GM20000 (cell line): ENCODE measurements around the gene CELSR1.

Source experiments
- DNase-seq: peaks from one replicate; pipeline ENCODE4 v3.0.0; 2012; ENCODE audit warnings: low spot score
- CTCF ChIP-seq: IDR thresholded peaks from 2 replicates; pipeline ENCODE4 v1.5.1; 2012; ENCODE audit warnings: mild to moderate bottlenecking, control low read depth; ENCODE audit errors: extremely low read depth, missing control alignments

Gene CELSR1

DNA sequence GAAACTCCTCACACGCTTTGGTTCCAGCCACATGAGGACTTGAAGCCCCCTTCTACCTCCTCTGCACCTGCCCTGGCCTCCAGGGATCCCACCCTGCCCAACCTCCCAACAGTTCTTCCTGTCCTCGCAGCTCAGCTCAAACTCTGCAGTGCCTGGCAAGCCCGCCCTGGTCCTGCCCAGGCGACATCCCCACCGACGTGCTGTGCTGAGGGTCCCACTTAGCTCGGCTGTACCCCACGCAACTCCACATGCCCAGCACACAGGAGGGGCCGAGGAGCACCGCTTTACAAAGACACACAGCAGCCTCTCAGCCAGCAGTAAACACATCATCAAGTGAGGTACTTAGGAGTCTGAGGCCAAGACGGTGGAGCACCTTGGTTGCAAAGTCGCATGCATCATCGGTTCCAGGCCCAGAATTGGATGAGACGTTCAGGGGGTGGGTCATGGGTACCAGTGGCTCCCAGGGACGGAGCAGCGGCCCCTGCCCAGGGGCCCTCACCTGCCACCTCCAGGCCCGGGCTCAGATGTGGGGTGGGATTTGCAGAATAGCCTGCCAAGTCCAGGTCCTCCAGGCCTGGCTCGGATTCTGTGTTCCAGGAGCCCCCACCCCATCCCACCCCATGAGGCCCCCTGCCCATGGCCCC lies 72.6 kb downstream of the CELSR1 start:
- no peak for TF ChIP-seq CTCF
- no peak for DNase-seq

DNA sequence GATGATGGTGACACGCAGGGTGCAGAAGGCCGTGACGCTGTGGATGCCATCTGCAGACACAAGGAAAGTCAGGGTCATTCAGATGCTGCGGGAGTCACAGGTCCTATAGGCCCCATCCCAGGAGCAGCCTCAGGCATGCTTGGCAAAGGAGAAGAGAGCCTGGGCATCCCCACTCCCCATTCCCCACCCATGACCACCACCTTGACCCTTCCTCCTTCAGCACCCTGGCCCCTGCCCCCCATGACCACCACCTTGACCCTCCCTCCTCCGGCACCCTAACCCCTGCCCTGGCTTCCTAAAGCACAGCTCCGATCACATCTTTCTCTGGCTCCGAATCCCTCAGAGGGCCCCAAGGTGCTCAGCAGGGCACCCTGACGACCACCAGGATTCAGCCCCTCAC lies 73.1 kb downstream of the CELSR1 start:
- DNase-seq = no peak
- TF ChIP-seq CTCF = no peak

DNA sequence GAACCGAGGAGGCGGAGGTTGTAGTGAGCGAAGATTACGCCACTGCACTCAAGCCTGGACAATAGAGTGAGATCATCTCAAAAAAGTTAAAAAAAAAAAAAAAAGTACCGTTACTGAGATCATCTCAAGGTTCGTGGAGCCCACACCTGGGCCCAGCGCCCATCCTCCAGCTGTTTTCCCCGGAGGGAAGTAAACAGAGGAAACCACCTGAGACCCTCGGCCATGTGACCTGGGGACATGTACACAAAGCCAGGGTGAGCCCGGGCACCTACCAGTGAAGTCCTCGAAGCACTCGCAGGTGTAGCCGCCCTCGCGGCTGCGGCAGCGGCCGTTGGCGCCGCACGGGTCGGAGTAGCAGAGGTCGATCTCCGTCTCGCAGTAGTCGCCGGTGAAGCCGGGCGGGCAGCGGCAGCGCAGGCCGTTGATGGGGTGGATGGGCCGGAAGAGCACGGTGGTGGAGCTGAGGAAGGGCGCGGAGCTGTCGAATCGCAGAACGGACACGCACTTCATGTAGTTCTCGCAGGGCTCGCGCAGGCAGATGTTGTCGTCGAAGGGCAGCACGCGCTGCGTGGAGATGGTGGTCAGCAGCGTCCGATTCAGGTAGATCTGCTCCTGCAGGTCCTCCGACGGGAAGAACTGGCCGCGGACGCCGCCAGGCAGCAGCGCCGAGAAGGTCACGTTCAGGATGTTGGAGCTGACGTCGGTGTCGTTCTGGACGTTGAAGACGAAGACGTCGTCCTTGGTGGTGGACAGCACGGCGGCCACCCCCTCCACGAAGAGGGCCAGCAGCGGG lies 73.8 kb downstream of the CELSR1 start:
- no peak for DNase-seq
- TF ChIP-seq CTCF = no peak

- DNase-seq = no peak
- TF ChIP-seq CTCF = no peak
Observed at GRCh38 chr22:46462726-46463371, 74.6 kb downstream of the CELSR1 start.

- TF ChIP-seq CTCF = no peak
- no peak for DNase-seq
Observed at GRCh38 chr22:46461566-46462180, 75.7 kb downstream of the CELSR1 start.

DNA sequence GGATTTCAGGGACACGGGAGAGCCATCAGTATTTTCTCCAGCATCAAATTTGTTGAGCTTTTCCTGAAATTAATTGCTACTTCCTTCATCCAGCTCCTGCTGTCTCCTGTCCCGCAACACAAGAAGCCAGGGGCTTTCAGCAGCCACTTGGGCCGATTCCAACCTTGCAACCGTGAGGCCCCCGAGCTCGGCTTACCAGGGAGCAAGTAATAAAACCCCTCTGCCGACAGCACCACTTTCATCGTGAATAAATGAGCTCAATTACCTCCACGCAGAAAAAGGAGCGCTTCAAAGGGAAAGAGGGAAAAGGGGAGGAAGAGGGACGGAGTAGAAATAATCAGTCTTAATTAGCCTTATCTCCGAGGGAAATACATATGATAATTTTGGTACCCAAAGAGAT lies 76.6 kb downstream of the CELSR1 start:
- TF ChIP-seq CTCF = no peak
- no peak for DNase-seq
